ENCODE data around the gene ARHGEF10L. TPM values are rescaled to one million over a fixed set of nuclear protein-coding genes. Genes with fewer than 3 reads are reported as not detected.

ARHGEF10L gene
- total RNA-seq, 1 donor, result 39.1 TPM

- H4K20me1 ChIP-seq (ENCODE audit: insufficient read depth, low read length), result peaks cover 16% of the 10 kb centered on the region
- H3K4me2 ChIP-seq (ENCODE audit: insufficient read depth, low read length), result no peak overlapping the region
- H3K27ac ChIP-seq (ENCODE audit: low read depth, low read length), result no peak overlapping the region
- no peaks in the 10 kb centered on the region for H3K79me2 ChIP-seq (ENCODE audit: insufficient read depth, low read length)
- no peaks in the 10 kb centered on the region for H3K4me1 ChIP-seq (ENCODE audit: insufficient read depth, low read length)
- no peak for TF ChIP-seq CTCF (IDR thresholded peaks at IDR 0.05; ENCODE audit: extremely low read depth, low read depth, low read length)
- no peaks in the 10 kb centered on the region for H3K27me3 ChIP-seq (ENCODE audit: insufficient read depth, low read length)
- peaks cover 54% of the 10 kb centered on the region for H3K36me3 ChIP-seq (ENCODE audit: insufficient read depth, low read length)
- H3K9me3 ChIP-seq (ENCODE audit: low read depth, low read length), result no peaks in the 10 kb centered on the region
- no peak for DNase-seq (ENCODE audit: insufficient read length, low spot score, missing footprints)
- no peak overlapping the region for H3K4me3 ChIP-seq (ENCODE audit: insufficient read depth, low read length)
- H2AFZ ChIP-seq (ENCODE audit: low read length), result no peak overlapping the region
Observed at GRCh38 chr1:17655169-17655568, 115.7 kb downstream of the ARHGEF10L start.

GRCh38 chr1:17655922-17656321, 116.4 kb downstream of the ARHGEF10L start:
- no peaks in the 10 kb centered on the region for H3K79me2 ChIP-seq (ENCODE audit: insufficient read depth, low read length)
- H3K36me3 ChIP-seq (ENCODE audit: insufficient read depth, low read length), result peaks cover 50% of the 10 kb centered on the region
- H3K27me3 ChIP-seq (ENCODE audit: insufficient read depth, low read length), result no peaks in the 10 kb centered on the region
- no peak overlapping the region for H2AFZ ChIP-seq (ENCODE audit: low read length)
- no peaks in the 10 kb centered on the region for H3K9me3 ChIP-seq (ENCODE audit: low read depth, low read length)
- peaks cover 16% of the 10 kb centered on the region for H4K20me1 ChIP-seq (ENCODE audit: insufficient read depth, low read length)
- no peak for TF ChIP-seq CTCF (IDR thresholded peaks at IDR 0.05; ENCODE audit: extremely low read depth, low read depth, low read length)
- no peaks in the 10 kb centered on the region for H3K4me1 ChIP-seq (ENCODE audit: insufficient read depth, low read length)
- no peak overlapping the region for H3K27ac ChIP-seq (ENCODE audit: low read depth, low read length)
- no peak overlapping the region for H3K4me3 ChIP-seq (ENCODE audit: insufficient read depth, low read length)
- no peak for DNase-seq (ENCODE audit: insufficient read length, low spot score, missing footprints)
- H3K4me2 ChIP-seq (ENCODE audit: insufficient read depth, low read length), result no peak overlapping the region

GRCh38 chr1:17657436-17657835, 117.9 kb downstream of the ARHGEF10L start:
- H3K27ac ChIP-seq (ENCODE audit: low read depth, low read length), result no peak overlapping the region
- H4K20me1 ChIP-seq (ENCODE audit: insufficient read depth, low read length), result peaks cover 22% of the 10 kb centered on the region
- H3K36me3 ChIP-seq (ENCODE audit: insufficient read depth, low read length), result peaks cover 53% of the 10 kb centered on the region
- H3K4me2 ChIP-seq (ENCODE audit: insufficient read depth, low read length), result no peak overlapping the region
- TF ChIP-seq CTCF (IDR thresholded peaks at IDR 0.05; ENCODE audit: extremely low read depth, low read depth, low read length), result no peak
- H3K4me1 ChIP-seq (ENCODE audit: insufficient read depth, low read length), result no peaks in the 10 kb centered on the region
- H2AFZ ChIP-seq (ENCODE audit: low read length), result no peak overlapping the region
- no peaks in the 10 kb centered on the region for H3K79me2 ChIP-seq (ENCODE audit: insufficient read depth, low read length)
- no peaks in the 10 kb centered on the region for H3K27me3 ChIP-seq (ENCODE audit: insufficient read depth, low read length)
- no peak for DNase-seq (ENCODE audit: insufficient read length, low spot score, missing footprints)
- no peak overlapping the region for H3K4me3 ChIP-seq (ENCODE audit: insufficient read depth, low read length)
- no peaks in the 10 kb centered on the region for H3K9me3 ChIP-seq (ENCODE audit: low read depth, low read length)

- no peaks in the 10 kb centered on the region for H3K27me3 ChIP-seq (ENCODE audit: insufficient read depth, low read length)
- H3K4me1 ChIP-seq (ENCODE audit: insufficient read depth, low read length), result no peaks in the 10 kb centered on the region
- no peak for DNase-seq (ENCODE audit: insufficient read length, low spot score, missing footprints)
- no peak for TF ChIP-seq CTCF (IDR thresholded peaks at IDR 0.05; ENCODE audit: extremely low read depth, low read depth, low read length)
- no peak overlapping the region for H3K4me3 ChIP-seq (ENCODE audit: insufficient read depth, low read length)
- peaks cover 42% of the 10 kb centered on the region for H3K36me3 ChIP-seq (ENCODE audit: insufficient read depth, low read length)
- no peaks in the 10 kb centered on the region for H3K9me3 ChIP-seq (ENCODE audit: low read depth, low read length)
- H3K79me2 ChIP-seq (ENCODE audit: insufficient read depth, low read length), result no peaks in the 10 kb centered on the region
- no peak overlapping the region for H2AFZ ChIP-seq (ENCODE audit: low read length)
- H3K4me2 ChIP-seq (ENCODE audit: insufficient read depth, low read length), result no peak overlapping the region
- no peak overlapping the region for H3K27ac ChIP-seq (ENCODE audit: low read depth, low read length)
- peaks cover 20% of the 10 kb centered on the region for H4K20me1 ChIP-seq (ENCODE audit: insufficient read depth, low read length)
Observed at GRCh38 chr1:17658837-17659236, 119.3 kb downstream of the ARHGEF10L start.
